H9 (cell line): Measurements from ENCODE around the gene TPSB2. TPM values are rescaled to one million over a fixed set of nuclear protein-coding genes. Genes with fewer than 3 reads are reported as not detected.

ENCODE experiments used
- DNase-seq: peaks from one replicate; pipeline ENCODE4 v3.0.0-alpha.2; 2017
- H2AFZ ChIP-seq: one replicate; pipeline ENCODE4 v1.6.1; 2013; ENCODE audit warnings: mild to moderate bottlenecking, low read length, control low read depth, moderate library complexity
- H2AK5ac ChIP-seq: 2 replicates; pipeline ENCODE4 v1.6.1; 2013; ENCODE audit warnings: low read length, control low read depth, mixed read lengths; ENCODE audit not compliant: insufficient read length
- H2BK120ac ChIP-seq: one replicate; pipeline ENCODE4 v1.6.1; 2013; ENCODE audit warnings: low read depth, mild to moderate bottlenecking, low read length, control low read depth, inconsistent platforms; ENCODE audit not compliant: poor library complexity, severe bottlenecking
- H2BK12ac ChIP-seq: 2 replicates; pipeline ENCODE4 v1.6.1; 2013; ENCODE audit warnings: low read length, control low read depth, mixed read lengths, low read depth; ENCODE audit not compliant: insufficient read length
- H2BK15ac ChIP-seq: 2 replicates; pipeline ENCODE4 v1.6.1; 2013; ENCODE audit warnings: low read depth, low read length, control low read depth
- H2BK20ac ChIP-seq: one replicate; pipeline ENCODE4 v1.6.1; 2013; ENCODE audit warnings: low read depth, mild to moderate bottlenecking, low read length, control low read depth, inconsistent platforms; ENCODE audit not compliant: poor library complexity, severe bottlenecking
- H2BK5ac ChIP-seq: 2 replicates; pipeline ENCODE4 v1.6.1; 2013; ENCODE audit warnings: low read length, control low read depth, mixed read lengths; ENCODE audit not compliant: insufficient read length
- H3K14ac ChIP-seq: 2 replicates; pipeline ENCODE4 v1.6.1; 2013; ENCODE audit warnings: low read length, control low read depth; ENCODE audit not compliant: insufficient read depth
- H3K18ac ChIP-seq: 2 replicates; pipeline ENCODE4 v1.6.1; 2013; ENCODE audit warnings: low read depth, mild to moderate bottlenecking, mixed read lengths, low read length, control low read depth; ENCODE audit not compliant: insufficient read length
- H3K23ac ChIP-seq: 2 replicates; pipeline ENCODE4 v1.6.1; 2013; ENCODE audit warnings: low read length, control low read depth, mixed read lengths, low read depth; ENCODE audit not compliant: insufficient read length
- H3K23me2 ChIP-seq: 2 replicates; pipeline ENCODE4 v1.6.1; 2013; ENCODE audit warnings: low read depth, mild to moderate bottlenecking, mixed read lengths, low read length, control low read depth; ENCODE audit not compliant: insufficient read length, poor library complexity, severe bottlenecking
- H3K27ac ChIP-seq: 2 replicates; pipeline ENCODE4 v1.5.1; 2013; ENCODE audit warnings: low read length, control low read depth, mixed read lengths, low read depth; ENCODE audit not compliant: insufficient read length
- H3K27me3 ChIP-seq: 2 replicates; pipeline ENCODE4 v1.6.1; 2013; ENCODE audit warnings: low read length, control low read depth, inconsistent platforms; ENCODE audit not compliant: insufficient read depth
- H3K4ac ChIP-seq: 2 replicates; pipeline ENCODE4 v1.6.1; 2013; ENCODE audit warnings: low read depth, mild to moderate bottlenecking, control low read depth, inconsistent platforms, low read length, moderate library complexity
- H3K4me1 ChIP-seq: 2 replicates; pipeline ENCODE4 v1.6.1; 2013; ENCODE audit warnings: low read length, control low read depth, inconsistent platforms; ENCODE audit not compliant: insufficient read depth
- H3K4me2 ChIP-seq: 2 replicates; pipeline ENCODE4 v1.6.1; 2013; ENCODE audit warnings: low read length, control low read depth, mixed read lengths; ENCODE audit not compliant: insufficient read length, insufficient read depth
- H3K56ac ChIP-seq: 2 replicates; pipeline ENCODE4 v1.6.1; 2013; ENCODE audit warnings: low read depth, mild to moderate bottlenecking, mixed read lengths, low read length, control low read depth; ENCODE audit not compliant: insufficient read length
- H3K79me1 ChIP-seq: 2 replicates; pipeline ENCODE4 v1.6.1; 2013; ENCODE audit warnings: low read depth, mild to moderate bottlenecking, moderate library complexity, low read length, control low read depth, inconsistent platforms; ENCODE audit not compliant: insufficient read depth, poor library complexity, severe bottlenecking
- H3K79me2 ChIP-seq: 2 replicates; pipeline ENCODE4 v1.6.1; 2013; ENCODE audit warnings: low read length, control low read depth, inconsistent platforms; ENCODE audit not compliant: insufficient read depth
- H3K9ac ChIP-seq: 2 replicates; pipeline ENCODE4 v1.6.1; 2013; ENCODE audit warnings: low read length, control low read depth, mixed read lengths; ENCODE audit not compliant: insufficient read length; ENCODE audit errors: extremely low read depth
- H3K9me3 ChIP-seq: one replicate; pipeline ENCODE4 v1.6.1; 2013; ENCODE audit warnings: low read depth, low read length, inconsistent platforms; ENCODE audit not compliant: control insufficient read depth
- H3T11ph ChIP-seq: one replicate; pipeline ENCODE4 v1.6.1; 2013; ENCODE audit warnings: mild to moderate bottlenecking, low read length, control low read depth, inconsistent platforms
- H4K20me1 ChIP-seq: one replicate; pipeline ENCODE4 v1.6.1; 2013; ENCODE audit not compliant: control insufficient read depth, insufficient read length, insufficient read depth
- H4K5ac ChIP-seq: 2 replicates; pipeline ENCODE4 v1.6.1; 2013; ENCODE audit warnings: low read depth, mild to moderate bottlenecking, mixed read lengths, low read length, control low read depth; ENCODE audit not compliant: insufficient read length
- H4K8ac ChIP-seq: replicated peaks from 2 replicates; pipeline ENCODE4 v1.6.1; 2013; ENCODE audit warnings: low read length, control low read depth, mixed read lengths, low read depth; ENCODE audit not compliant: insufficient read length
- H4K91ac ChIP-seq: 2 replicates; pipeline ENCODE4 v1.6.1; 2013; ENCODE audit warnings: low read depth, mild to moderate bottlenecking, moderate library complexity, mixed read lengths, low read length, control low read depth; ENCODE audit not compliant: insufficient read length
- H3K27ac Mint-ChIP-seq, 3 experiments: 2 replicates in 2 of 3; 3 replicates in 1 of 3; pipeline ENCODE4 v1.8.0; 2020 to 2021; ENCODE audit warnings: mixed read lengths in 3 of 3, mild to moderate bottlenecking in 1 of 3, moderate library complexity in 1 of 3
- H3K27me3 Mint-ChIP-seq: 2 replicates; pipeline ENCODE4 v1.8.0; 2021; ENCODE audit warnings: low read depth, mild to moderate bottlenecking, moderate library complexity, mixed read lengths
- H3K36me3 Mint-ChIP-seq, 3 experiments: 2 replicates in 2 of 3; 3 replicates in 1 of 3; pipeline ENCODE4 v1.8.0; 2020 to 2021; ENCODE audit warnings: low read depth in 3 of 3, mixed read lengths in 3 of 3; ENCODE audit not compliant: insufficient read depth in 1 of 3
- H3K4me1 Mint-ChIP-seq, 2 experiments: 2 replicates each; pipeline ENCODE4 v1.8.0; 2020; ENCODE audit warnings: mixed read lengths in 2 of 2
- H3K4me3 Mint-ChIP-seq, 2 experiments: 2 replicates in 1 of 2; 3 replicates in 1 of 2; pipeline ENCODE4 v1.8.0; 2020 to 2021; ENCODE audit warnings: mild to moderate bottlenecking in 2 of 2, mixed read lengths in 2 of 2, moderate library complexity in 1 of 2
- H3K9me3 Mint-ChIP-seq, 2 experiments: 2 replicates in 1 of 2; 3 replicates in 1 of 2; pipeline ENCODE4 v1.8.0; 2020; ENCODE audit warnings: mild to moderate bottlenecking in 2 of 2, mixed read lengths in 2 of 2, moderate library complexity in 1 of 2
- CTCF ChIP-seq: fragments of 200-600 bp; sonication (generic); conservative IDR thresholded peaks from 3 replicates; pipeline ENCODE4 v1.8.0; 2021; ENCODE audit warnings: antibody characterized with exemption, mild to moderate bottlenecking
- WGBS: extraction: QIAGEN DNeasy Blood & Tissue Kit; methylation state at CpG from one replicate; pipeline ENCODE4 v1.1.7; 2013; ENCODE audit warnings: missing lambda C conversion rate, low lambda C conversion rate, mixed read lengths; ENCODE audit not compliant: insufficient read length; ENCODE audit errors: extremely low coverage; 5-methylcytosine and 5-hydroxymethylcytosine counted together
- total RNA-seq: library from RNA; stranded (reverse); gene quantifications from 2 replicates; pipeline ENCODE4 v1.2.1, GENCODE V29; 2021

TPSB2 gene
- total RNA-seq, 1 experiment from 2014 or later: not detected

GRCh38 chr16:1216681-1217400 lies 13.1 kb downstream of the TPSB2 start:
- H3K18ac ChIP-seq: no peak overlapping the region
- no peak overlapping the region for H4K5ac ChIP-seq
- H2BK12ac ChIP-seq: no peak overlapping the region
- no peak overlapping the region for H3K56ac ChIP-seq
- no peak overlapping the region for H3K4ac ChIP-seq
- no peak overlapping the region for H2AK5ac ChIP-seq
- TF ChIP-seq CTCF: no peak
- H2BK5ac ChIP-seq: no peak overlapping the region
- H3K9me3 ChIP-seq: no peaks in the 10 kb centered on the region
- H4K20me1 ChIP-seq: peaks cover 3% of the 10 kb centered on the region
- H3K27ac ChIP-seq: no peak overlapping the region
- no peak overlapping the region for H2BK20ac ChIP-seq
- no peak overlapping the region for H2BK120ac ChIP-seq
- no peak overlapping the region for H2AFZ ChIP-seq
- WGBS: no CpG with 5 or more reads among the region's 32 CpGs
- no peaks in the 10 kb centered on the region for H3K23me2 ChIP-seq
- H3K23ac ChIP-seq: no peak overlapping the region
- Mint-ChIP-seq H3K4me3 (no peak overlapping the region), H3K36me3 (peaks cover 6 to 32% (median 29%) of the 10 kb centered on the region in 3 experiments; a peak in 6 of 7 replicates), H3K4me1 (no peaks in the 10 kb centered on the region), H3K9me3 (peaks cover 0 to 3% of the 10 kb centered on the region in 2 experiments; a peak in 1 of 5 replicates), H3K27me3 (no peaks in the 10 kb centered on the region), H3K27ac (peak overlapping the region in 1 of 3 experiments; percentile 70; a peak in 1 of 7 replicates)
- H3K4me2 ChIP-seq: no peak overlapping the region
- H3K79me1 ChIP-seq: no peaks in the 10 kb centered on the region
- no peak overlapping the region for H3T11ph ChIP-seq
- no peak overlapping the region; the same call in 1 of the 2 replicates for H3K14ac ChIP-seq
- no peaks in the 10 kb centered on the region for H3K79me2 ChIP-seq
- no peaks in the 10 kb centered on the region for H3K27me3 ChIP-seq
- no peak for DNase-seq
- no peak overlapping the region for H4K91ac ChIP-seq
- H3K4me1 ChIP-seq: no peaks in the 10 kb centered on the region
- no peak overlapping the region for H3K9ac ChIP-seq
- H2BK15ac ChIP-seq: no peak overlapping the region
- no peak overlapping the region for H4K8ac ChIP-seq
